Hematopoietic multipotent progenitor cell treated with erythropoietin and hydrocortisone succinate and interleukin-3 and kit ligand, for 6 days (in vitro differentiated cells): ENCODE data around the gene IVNS1ABP.
"Not testable (repeated sequence)": the region's sequence is repeated elsewhere in the genome, so short reads cannot be mapped to it uniquely, and the experiment has no call there.

Experiments used
- DNase-seq: peaks from one replicate; pipeline ENCODE4 v3.0.0-alpha.2; 2015

IVNS1ABP gene

DNA sequence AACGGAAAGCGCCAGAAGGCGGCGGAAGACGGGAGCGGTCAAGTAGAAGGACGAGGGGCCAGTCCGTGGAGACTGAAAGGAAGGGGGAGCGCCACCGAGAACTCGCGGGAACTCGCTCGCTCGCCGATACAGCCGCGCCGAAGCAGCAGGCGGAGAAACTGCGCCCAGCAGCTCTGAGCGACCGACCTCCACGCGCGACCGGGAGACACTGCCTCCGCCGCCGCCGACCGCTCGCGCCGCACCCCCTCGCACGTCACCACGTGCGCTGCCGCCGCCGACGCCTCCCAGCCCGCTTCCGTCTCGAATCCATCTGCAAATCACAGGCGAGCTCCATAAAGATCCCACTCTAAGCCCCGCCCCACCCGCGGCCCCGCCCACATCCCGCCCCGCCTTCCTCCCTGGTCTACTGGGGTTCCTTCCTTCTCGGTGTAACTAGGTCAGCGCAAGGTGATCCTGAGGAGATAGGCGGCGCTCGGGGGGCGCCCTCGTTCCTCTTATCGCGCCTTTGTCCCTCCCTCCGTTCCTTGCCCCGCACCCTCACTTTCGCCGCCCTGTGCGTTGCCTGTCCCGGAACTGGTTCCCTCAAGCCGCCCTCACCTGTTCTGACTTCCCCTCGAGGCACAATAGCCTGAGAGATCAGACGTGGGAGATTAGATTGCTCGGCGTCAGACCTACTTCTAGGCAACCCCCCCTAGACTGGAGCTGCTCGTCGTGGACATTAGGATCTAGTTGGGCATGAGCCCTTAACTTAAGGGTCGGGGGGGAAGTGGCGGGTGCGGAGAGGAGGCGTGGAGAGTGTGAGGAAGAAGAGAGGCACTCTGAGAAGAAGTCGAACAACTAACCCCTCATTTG is at the start of gene IVNS1ABP:
Gene IVNS1ABP (minus strand): TSS at position 210 of the 852 bp plus-strand sequence. CDS start 7,750 bp downstream, outside the sequence.
- peak; percentile 96 for DNase-seq

DNA sequence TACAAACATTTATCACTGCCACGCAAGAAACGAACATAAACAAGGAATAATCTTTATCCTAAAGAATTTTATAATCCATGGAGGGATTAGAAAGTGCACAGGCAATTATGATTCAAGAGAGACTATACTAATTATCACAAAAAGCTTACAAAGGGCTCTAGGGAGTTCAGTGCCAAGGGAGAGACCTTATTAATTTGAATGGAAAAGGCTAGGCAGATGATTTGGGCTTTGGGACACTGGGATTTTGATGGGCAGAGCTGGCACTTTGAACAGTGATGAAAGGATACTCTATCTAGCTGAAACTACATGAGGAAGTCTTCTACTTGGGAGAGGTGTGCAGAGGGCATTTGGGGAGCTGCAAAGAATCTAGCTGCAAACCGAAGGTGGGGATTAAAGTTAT is 48.9 kb upstream of the IVNS1ABP start:
- DNase-seq: no peak

DNA sequence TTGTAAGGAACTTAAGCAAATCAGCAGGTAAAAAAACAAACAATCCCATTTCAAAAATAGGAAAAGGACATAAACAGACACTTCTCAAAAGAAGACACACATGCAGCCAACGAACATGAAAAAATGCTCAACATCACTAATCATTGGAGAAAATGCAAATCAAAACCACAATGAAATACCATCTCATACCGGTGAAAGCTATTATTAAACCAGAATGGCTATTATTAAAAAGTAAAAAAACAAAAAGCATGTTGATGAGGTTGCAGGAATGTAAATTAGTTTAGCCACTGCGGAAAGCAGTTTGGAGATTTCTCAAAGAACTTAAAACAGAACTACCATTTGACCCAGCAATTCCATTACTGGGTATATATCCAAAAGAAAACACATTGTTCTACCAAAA is 47.5 kb upstream of the IVNS1ABP start:
- not testable (repeated sequence) for DNase-seq

GRCh38 chr1:185363205-185363604 is 46.2 kb upstream of the IVNS1ABP start:
- no peak for DNase-seq

DNA sequence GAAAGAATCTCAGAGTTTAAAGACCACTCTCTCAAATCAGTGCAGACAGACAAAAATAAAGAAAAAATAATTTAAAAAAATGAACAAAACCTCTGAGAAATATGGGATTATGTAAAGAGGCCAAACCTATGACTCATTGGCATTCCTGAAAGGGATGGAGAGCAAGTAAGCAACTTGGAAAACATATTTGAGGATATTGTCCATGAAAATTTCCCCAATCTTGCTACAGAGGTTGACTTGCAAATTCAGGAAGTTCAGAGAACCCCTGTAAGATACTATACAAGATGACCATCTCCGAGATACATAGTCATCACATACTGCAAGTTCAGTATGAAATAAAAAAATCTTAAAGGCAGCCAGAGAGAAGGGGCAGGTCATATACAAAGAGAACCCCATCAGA is 43.7 kb upstream of the IVNS1ABP start:
- DNase-seq: no peak

GRCh38 chr1:185358957-185359356 is 41.9 kb upstream of the IVNS1ABP start:
- DNase-seq: no peak

- no peak for DNase-seq
These were observed 38.9 kb upstream of the IVNS1ABP start for GRCh38 chr1:185355947-185356346.

- DNase-seq: no peak
These were observed 36.1 kb upstream of the IVNS1ABP start for GRCh38 chr1:185353124-185353523.

DNA sequence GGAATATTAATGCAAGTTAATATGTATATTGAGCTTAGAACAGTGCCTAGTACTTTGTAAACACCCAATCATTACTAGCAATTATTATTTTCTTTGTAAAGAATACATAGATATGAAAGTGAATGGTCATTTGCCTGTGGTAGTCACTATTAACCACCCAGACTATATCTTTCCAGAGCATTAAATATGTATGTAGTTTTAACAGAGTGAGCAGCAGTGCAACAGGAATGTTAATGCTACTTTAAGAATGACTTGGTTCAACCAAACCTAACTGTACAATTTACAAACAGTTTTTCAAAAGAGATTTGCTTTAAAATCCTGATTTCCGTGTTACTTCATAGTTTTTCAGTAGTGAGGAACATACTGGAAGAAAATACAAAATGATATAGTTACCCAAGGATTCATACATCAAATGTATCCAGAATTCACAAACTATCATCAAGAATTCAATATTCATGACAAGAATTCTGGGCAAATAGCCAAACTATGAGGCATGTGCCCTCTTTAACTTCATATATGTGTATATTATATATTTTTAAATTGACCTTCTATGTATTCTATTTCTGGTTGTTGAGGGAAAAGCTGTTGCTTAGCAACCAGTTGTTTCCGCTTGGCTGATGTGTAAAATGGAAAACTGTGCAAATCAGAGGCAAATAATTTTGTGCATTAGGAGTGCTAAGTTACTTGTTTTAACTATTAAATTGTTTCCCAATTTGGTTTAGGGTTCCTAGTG is 34.9 kb upstream of the IVNS1ABP start:
- peak; percentile 36 for DNase-seq

GRCh38 chr1:185350027-185350442 is 33.0 kb upstream of the IVNS1ABP start:
- DNase-seq: no peak

DNA sequence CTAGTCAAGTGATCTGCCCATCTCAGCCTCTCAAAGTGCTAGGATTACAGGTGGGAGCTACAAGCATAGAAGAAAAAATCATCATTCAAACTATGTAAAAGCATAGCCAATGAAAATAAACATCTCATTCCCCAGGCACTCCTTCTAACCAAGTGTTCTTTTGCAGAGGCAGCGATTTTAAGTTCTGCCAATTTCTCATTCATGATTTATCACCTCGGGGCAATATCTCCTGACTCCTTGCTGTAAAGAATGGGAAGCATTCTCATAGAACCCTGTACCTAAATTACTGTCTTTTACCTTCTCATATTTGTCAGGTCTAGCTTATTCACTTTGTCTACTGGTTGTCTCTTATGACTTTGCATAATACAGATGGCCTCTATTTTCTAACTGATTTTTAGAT is 32.5 kb upstream of the IVNS1ABP start:
- DNase-seq: no peak

DNA sequence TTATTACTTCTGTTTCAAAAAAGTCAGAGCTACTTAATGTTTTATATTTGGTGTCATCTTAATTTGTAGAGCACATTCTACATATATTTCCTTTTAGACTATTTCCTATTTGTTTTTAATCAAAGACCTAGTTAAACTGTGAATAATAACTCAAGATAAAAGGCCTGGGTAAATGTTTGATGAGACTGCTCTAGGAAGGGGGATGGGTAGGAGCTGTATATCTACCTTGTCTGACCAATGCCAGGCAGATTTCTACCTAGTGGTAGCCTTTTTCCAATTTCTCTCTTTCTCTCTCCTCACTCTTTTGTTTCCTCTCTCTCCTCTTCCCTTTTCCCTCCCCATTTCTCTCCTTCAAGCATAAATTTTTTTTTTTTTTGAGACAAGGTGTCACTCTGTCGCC is 31.9 kb upstream of the IVNS1ABP start:
- no peak for DNase-seq

GRCh38 chr1:185348296-185348695 is 31.3 kb upstream of the IVNS1ABP start:
- DNase-seq: no peak

GRCh38 chr1:185345913-185346720 is 29.1 kb upstream of the IVNS1ABP start:
- DNase-seq: peak; percentile 43

- no peak for DNase-seq
These were observed 26.3 kb upstream of the IVNS1ABP start for GRCh38 chr1:185343306-185343705.

- DNase-seq: no peak
These were observed 25.7 kb upstream of the IVNS1ABP start for GRCh38 chr1:185342672-185343259.

DNA sequence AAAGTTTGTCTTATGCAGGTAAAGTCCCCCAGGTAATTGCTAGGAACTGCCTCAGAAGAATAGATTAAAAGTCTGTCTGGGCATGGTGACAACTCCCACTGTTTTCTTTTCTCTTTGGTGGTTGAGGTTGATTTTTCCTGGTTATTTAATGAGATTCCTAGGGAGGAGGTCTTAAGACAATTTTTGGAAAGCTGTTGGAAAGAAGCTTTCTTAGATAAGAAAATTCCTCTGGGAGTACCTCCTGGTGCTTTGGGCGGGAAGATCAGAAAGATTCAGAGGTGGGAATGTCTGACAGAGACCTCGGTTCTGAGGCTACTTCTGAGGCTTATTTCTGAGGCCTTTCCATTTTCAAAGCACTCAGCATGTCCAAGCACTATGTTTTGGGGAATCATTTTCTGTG is 25.0 kb upstream of the IVNS1ABP start:
- DNase-seq: no peak

GRCh38 chr1:185341196-185341781 is 24.2 kb upstream of the IVNS1ABP start:
- DNase-seq: no peak

DNA sequence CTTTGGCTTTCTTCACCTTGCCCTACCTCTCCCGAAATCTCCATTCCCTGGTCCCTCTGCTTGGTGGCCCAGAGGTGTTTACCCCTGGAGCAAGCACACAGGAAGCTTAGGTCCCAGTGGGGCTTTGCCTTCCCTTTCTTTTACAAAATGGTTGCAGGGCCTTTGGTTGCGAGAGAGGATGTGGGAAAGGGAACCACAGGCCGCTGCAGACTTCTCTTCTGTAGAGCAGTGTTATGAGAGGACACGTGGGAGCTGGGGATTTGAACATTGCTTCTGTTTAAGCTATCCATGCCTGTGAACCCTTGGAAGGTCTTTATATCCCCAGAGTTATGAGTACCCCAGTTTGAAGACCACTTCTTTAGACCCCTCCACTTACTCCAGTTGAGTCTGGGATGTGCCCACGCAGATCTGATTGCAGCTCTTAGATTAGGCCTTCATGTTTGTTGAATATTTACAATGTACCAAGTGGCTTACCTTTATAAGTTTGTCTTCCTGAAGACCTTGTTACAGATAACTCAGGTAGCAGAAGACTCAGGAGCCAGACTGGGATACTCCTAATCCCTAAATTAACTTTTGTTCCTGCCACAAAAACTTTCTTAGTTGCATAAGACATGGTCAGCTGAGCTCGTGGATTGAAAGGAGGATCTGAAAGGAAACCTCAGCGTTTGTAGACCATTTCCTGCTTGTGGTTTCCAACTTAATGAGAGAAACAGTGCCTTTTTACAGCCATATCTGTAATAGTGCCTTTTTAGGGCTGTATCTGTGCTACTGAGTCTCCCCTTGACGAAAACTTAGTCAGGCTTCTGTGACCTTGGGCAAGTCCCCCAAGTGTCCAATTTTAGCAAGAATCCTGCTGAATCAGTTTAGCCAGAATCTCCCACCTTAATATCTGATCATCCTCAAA is 21.9 kb upstream of the IVNS1ABP start:
- DNase-seq: peak; percentile 72

DNA sequence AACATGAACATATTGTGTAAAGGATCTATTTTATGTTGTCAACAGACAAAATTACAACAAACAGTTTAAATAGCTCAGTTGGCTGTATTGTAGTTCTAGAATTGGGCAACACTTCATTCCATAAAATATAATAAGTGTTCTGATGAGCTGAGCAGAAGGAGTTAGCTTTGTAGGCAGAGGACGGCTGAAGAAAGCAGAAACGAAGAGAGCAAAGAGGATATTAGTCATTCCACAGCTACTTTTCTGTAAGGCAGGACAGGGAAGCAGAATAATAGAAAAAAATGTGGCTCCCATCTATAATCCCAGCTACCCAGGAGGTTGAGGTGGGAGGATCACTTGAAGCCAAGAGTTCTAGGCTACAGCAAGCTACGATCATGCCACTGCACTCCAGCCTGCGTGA is 20.2 kb upstream of the IVNS1ABP start:
- DNase-seq: no peak

DNA sequence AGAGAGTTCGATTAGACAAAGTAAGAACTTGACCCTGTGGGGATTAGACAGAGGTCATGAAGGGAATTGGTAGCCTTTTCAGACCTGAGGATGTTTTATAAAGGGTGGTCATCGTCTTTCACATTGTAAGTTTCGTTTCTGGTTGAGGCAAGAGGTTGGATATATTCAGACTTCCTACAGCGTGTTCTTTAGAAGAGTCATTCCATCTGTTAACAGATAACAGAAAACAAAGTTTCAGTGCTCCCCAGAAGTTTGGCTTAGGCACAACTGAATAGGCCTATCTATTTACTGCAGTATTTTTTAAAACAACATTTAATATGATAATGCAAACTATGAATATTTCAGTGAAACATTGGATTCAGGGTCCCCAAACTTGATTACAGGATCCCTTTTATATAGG is 17.1 kb upstream of the IVNS1ABP start:
- peak; percentile 43 for DNase-seq
